Loucy (cell line): ENCODE data around the gene CD109.

Source experiments
- H2AFZ ChIP-seq: fragments of 200-600 bp; sonication (generic); 2 replicates; pipeline ENCODE4 v1.6.0; 2016; ENCODE audit warnings: antibody characterized with exemption, mild to moderate bottlenecking, low read length, moderate library complexity
- H3F3A ChIP-seq: fragments of 200-600 bp; 2 replicates; pipeline ENCODE4 v1.6.0; 2016; ENCODE audit warnings: antibody characterized with exemption, low read depth, mild to moderate bottlenecking
- H3K27me3 ChIP-seq: fragments of 200-600 bp; sonication (generic); 2 replicates; pipeline ENCODE4 v1.6.1; 2014; ENCODE audit warnings: low read length, mild to moderate bottlenecking; ENCODE audit not compliant: insufficient read depth, poor library complexity, severe bottlenecking
- H3K36me3 ChIP-seq: fragments of 200-600 bp; sonication (generic); 2 replicates; pipeline ENCODE4 v1.6.1; 2016; ENCODE audit warnings: low read length; ENCODE audit not compliant: insufficient read depth
- H3K4me1 ChIP-seq: fragments of 200-600 bp; sonication (generic); 2 replicates; pipeline ENCODE4 v1.5.1; 2014; ENCODE audit warnings: low read length, mild to moderate bottlenecking; ENCODE audit not compliant: insufficient read depth, poor library complexity, severe bottlenecking
- H3K4me2 ChIP-seq: fragments of 200-600 bp; sonication (generic); 2 replicates; pipeline ENCODE4 v1.6.0; 2014; ENCODE audit warnings: antibody characterized with exemption, low read length, low read depth, mild to moderate bottlenecking; ENCODE audit not compliant: poor library complexity, severe bottlenecking
- H3K4me3 ChIP-seq: fragments of 200-600 bp; sonication (generic); 2 replicates; pipeline ENCODE4 v1.5.1; 2014; ENCODE audit warnings: low read length, mild to moderate bottlenecking, mixed read lengths; ENCODE audit not compliant: poor library complexity, severe bottlenecking
- H3K79me2 ChIP-seq: fragments of 200-600 bp; sonication (generic); 2 replicates; pipeline ENCODE4 v1.6.1; 2014; ENCODE audit warnings: low read length; ENCODE audit not compliant: insufficient read depth
- H3K9ac ChIP-seq: fragments of 200-600 bp; sonication (generic); 2 replicates; pipeline ENCODE4 v1.6.0; 2014; ENCODE audit warnings: mild to moderate bottlenecking, low read depth, low read length, moderate library complexity; ENCODE audit not compliant: poor library complexity, severe bottlenecking
- H3K9me2 ChIP-seq: fragments of 200-600 bp; sonication (generic); replicated peaks from 2 replicates; pipeline ENCODE4 v1.6.1; 2016; ENCODE audit warnings: low read depth, low read length, mixed read lengths
- H3K9me3 ChIP-seq: fragments of 200-600 bp; sonication (generic); 2 replicates; pipeline ENCODE4 v1.6.1; 2014; ENCODE audit warnings: mild to moderate bottlenecking, antibody characterized with exemption, low read length, low read depth; ENCODE audit not compliant: insufficient read depth
- H4K20me1 ChIP-seq: fragments of 200-600 bp; sonication (generic); 2 replicates; pipeline ENCODE4 v1.6.0; 2014; ENCODE audit warnings: antibody characterized with exemption, low read length, mild to moderate bottlenecking; ENCODE audit not compliant: insufficient read depth, poor library complexity, severe bottlenecking
- EZH2phosphoT487 ChIP-seq: fragments of 200-600 bp; IDR thresholded peaks from 2 replicates; pipeline ENCODE4 v1.6.1; 2018; ENCODE audit warnings: antibody characterized with exemption, mild to moderate bottlenecking, moderate library complexity, borderline replicate concordance
- TF ChIP-seq, protein P1 (sequence below): fragments of 200-600 bp; sonication (generic); conservative IDR thresholded peaks from 2 replicates; pipeline ENCODE4 v1.5.1; 2014; ENCODE audit warnings: mild to moderate bottlenecking, antibody characterized with exemption, low read length

Gene CD109

DNA sequence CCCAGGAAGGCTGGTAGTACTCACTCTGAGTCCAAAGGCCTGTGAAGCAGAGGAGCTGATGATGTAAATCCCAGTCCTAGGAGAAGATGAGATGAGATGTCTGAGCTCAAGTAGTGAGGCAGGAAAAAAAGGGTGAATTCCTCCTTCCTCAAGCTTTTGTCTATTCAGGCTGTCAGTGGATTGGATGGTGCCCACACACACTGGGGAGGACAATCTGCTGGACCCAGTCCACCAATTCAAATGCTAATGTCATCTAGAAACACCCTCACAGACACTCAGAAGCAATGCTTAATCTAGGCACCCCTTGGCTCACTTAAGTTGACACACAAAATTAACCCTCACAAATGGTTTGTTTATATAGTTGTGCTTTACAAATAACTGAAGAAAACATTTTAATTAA, 94.6 kb downstream of the CD109 start:
- Histone ChIP-seq H2AFZ (no peak overlapping the region), H3K79me2 (no peaks in the 10 kb centered on the region), H4K20me1 (no peaks in the 10 kb centered on the region), H3K4me3 (no peak overlapping the region), H3K9me2 (no peaks in the 10 kb centered on the region), H3K4me1 (no peaks in the 10 kb centered on the region), H3K36me3 (peaks cover 51% of the 10 kb centered on the region; the same call in 1 of the 2 replicates), H3K9me3 (no peaks in the 10 kb centered on the region), H3K27me3 (no peaks in the 10 kb centered on the region), H3K9ac (no peak overlapping the region), H3F3A (no peaks in the 10 kb centered on the region), H3K4me2 (no peak overlapping the region)
- TF ChIP-seq, protein P1, sequence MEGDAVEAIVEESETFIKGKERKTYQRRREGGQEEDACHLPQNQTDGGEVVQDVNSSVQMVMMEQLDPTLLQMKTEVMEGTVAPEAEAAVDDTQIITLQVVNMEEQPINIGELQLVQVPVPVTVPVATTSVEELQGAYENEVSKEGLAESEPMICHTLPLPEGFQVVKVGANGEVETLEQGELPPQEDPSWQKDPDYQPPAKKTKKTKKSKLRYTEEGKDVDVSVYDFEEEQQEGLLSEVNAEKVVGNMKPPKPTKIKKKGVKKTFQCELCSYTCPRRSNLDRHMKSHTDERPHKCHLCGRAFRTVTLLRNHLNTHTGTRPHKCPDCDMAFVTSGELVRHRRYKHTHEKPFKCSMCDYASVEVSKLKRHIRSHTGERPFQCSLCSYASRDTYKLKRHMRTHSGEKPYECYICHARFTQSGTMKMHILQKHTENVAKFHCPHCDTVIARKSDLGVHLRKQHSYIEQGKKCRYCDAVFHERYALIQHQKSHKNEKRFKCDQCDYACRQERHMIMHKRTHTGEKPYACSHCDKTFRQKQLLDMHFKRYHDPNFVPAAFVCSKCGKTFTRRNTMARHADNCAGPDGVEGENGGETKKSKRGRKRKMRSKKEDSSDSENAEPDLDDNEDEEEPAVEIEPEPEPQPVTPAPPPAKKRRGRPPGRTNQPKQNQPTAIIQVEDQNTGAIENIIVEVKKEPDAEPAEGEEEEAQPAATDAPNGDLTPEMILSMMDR: no peak
- no peak for TF ChIP-seq EZH2phosphoT487

- TF ChIP-seq, protein P1: no peak
- no peak for TF ChIP-seq EZH2phosphoT487
- no peaks in the 10 kb centered on the region for H3K4me1 ChIP-seq
- H3K79me2 ChIP-seq: no peaks in the 10 kb centered on the region
- peaks cover 50% of the 10 kb centered on the region; the same call in 1 of the 2 replicates for H3K36me3 ChIP-seq
- no peaks in the 10 kb centered on the region for H3K9me2 ChIP-seq
- H3K9ac ChIP-seq: no peak overlapping the region
- H2AFZ ChIP-seq: no peak overlapping the region
- H4K20me1 ChIP-seq: no peaks in the 10 kb centered on the region
- H3K4me3 ChIP-seq: no peak overlapping the region
- H3F3A ChIP-seq: no peaks in the 10 kb centered on the region
- no peaks in the 10 kb centered on the region for H3K9me3 ChIP-seq
- no peaks in the 10 kb centered on the region for H3K27me3 ChIP-seq
- H3K4me2 ChIP-seq: no peak overlapping the region
These were observed 95.3 kb downstream of the CD109 start for GRCh38 chr6:73791336-73791735.

DNA sequence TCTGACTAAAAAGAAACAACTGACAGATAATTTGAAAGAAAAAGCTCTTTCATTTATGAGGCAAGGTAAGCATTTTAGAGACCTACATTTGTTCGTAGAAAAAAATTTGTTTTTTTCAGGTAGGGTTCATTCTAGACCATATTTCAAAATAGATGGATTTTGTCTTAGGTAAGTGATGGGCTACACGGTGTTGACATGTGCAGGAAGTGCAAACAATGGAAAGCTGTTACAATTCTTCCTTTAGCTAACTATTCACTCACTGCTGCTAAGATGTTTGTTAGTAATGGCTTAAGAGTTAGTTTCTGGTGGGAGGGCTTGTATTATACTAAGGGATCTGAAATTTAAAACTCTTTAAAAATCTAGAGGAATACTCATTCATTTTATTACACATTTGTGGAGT, 96.7 kb downstream of the CD109 start:
- H3K4me2 ChIP-seq: no peak overlapping the region

More for the DNA sequence above, 96.7 kb downstream of the CD109 start:
- H3K4me3 ChIP-seq: no peak overlapping the region
- no peaks in the 10 kb centered on the region for H3K9me3 ChIP-seq
- H4K20me1 ChIP-seq: no peaks in the 10 kb centered on the region
- no peak overlapping the region for H3K9ac ChIP-seq
- no peaks in the 10 kb centered on the region for H3K9me2 ChIP-seq
- no peak overlapping the region for H2AFZ ChIP-seq
- TF ChIP-seq, protein P1: no peak
- no peak for TF ChIP-seq EZH2phosphoT487
- H3K27me3 ChIP-seq: no peaks in the 10 kb centered on the region
- no peaks in the 10 kb centered on the region for H3K4me1 ChIP-seq
- H3K79me2 ChIP-seq: no peaks in the 10 kb centered on the region
- H3K36me3 ChIP-seq: peaks cover 38% of the 10 kb centered on the region; the same call in 1 of the 2 replicates
- H3F3A ChIP-seq: no peaks in the 10 kb centered on the region
